Fibroblast of villous mesenchyme (primary cell): ENCODE results near the gene OR2AK2. TPM values are rescaled to one million over a fixed set of nuclear protein-coding genes. Genes with fewer than 3 reads are reported as not detected.

Experiments used
- DNase-seq: peaks from one replicate; pipeline ENCODE4 v3.0.0-alpha.2; 2010; ENCODE audit warnings: low read depth
- H3K4me3 ChIP-seq: 2 replicates; pipeline ENCODE4 v1.5.1; 2011; ENCODE audit warnings: low read depth, mild to moderate bottlenecking, low read length
- total RNA-seq: library from RNA; depleted of rRNA; stranded (reverse); fragments of >200 nt; gene quantifications from 2 replicates; pipeline ENCODE4 v1.2.3, GENCODE V29; 2012
- TF ChIP-seq, protein P1 (sequence below): IDR thresholded peaks from 2 replicates; pipeline ENCODE4 v1.5.1; 2012; ENCODE audit warnings: low read depth, mild to moderate bottlenecking, low read length; ENCODE audit not compliant: insufficient read depth

The OR2AK2 gene
- total RNA-seq, 1 donor = under 0.01 TPM

DNA sequence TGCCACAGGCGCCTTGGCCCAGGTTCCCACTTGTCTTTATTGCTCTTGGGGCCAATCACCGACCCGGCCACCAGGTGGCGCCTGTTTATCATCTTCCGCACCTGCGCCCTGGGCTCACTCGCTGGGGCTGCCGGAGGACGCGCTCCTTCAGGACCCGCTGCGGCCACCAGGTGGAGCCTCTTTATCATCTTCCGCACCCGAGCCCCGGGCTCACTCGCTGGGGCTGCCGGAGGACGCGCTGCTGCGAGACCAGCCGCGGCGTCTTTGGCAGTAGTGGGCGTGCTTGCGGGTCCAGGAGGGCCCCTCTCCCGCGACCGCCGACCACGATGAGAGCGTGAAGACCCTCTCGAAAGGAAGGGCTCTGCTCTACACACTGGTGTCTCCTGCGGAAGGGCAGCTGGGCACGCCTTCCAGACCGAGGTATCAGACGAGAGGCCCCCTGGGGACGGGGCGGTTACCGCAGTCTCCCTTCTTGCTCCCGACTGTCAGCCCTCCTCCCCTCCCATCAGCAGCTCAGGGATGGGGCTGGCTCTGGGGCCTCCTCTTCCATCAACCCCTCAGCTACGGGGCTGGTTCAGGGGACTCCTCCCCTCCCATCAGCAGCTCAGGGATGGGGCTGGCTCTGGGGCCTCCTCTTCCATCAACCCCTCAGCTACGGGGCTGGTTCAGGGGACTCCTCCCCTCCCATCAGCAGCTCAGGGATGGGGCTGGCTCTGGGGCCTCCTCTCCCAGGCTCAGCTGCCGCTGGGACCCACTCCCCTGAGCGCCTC is 27.9 kb upstream of the OR2AK2 start:
- H3K4me3 ChIP-seq = peak overlapping the region; percentile 50
- DNase-seq = peak; percentile 48
- TF ChIP-seq, protein P1, sequence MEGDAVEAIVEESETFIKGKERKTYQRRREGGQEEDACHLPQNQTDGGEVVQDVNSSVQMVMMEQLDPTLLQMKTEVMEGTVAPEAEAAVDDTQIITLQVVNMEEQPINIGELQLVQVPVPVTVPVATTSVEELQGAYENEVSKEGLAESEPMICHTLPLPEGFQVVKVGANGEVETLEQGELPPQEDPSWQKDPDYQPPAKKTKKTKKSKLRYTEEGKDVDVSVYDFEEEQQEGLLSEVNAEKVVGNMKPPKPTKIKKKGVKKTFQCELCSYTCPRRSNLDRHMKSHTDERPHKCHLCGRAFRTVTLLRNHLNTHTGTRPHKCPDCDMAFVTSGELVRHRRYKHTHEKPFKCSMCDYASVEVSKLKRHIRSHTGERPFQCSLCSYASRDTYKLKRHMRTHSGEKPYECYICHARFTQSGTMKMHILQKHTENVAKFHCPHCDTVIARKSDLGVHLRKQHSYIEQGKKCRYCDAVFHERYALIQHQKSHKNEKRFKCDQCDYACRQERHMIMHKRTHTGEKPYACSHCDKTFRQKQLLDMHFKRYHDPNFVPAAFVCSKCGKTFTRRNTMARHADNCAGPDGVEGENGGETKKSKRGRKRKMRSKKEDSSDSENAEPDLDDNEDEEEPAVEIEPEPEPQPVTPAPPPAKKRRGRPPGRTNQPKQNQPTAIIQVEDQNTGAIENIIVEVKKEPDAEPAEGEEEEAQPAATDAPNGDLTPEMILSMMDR = peak; percentile 57

DNA sequence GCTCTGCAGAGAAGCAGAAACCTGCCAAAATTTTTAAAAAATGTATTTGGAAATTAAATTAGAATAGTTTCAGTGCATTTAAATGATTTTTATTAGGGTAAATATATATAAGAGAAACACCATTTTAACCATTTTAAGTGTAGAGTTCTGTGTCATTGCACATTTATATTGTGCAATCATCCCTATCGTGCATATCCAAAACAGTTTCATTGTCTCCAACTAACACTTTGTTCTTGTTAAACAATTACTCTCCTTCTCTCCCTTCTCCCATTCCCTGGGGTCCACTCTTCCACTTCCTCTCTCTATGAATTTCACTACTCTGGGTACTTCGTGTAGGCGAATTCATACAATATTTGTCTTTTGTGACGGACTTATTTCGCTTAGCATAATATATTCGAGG is 22.4 kb upstream of the OR2AK2 start:
- H3K4me3 ChIP-seq = no peak overlapping the region
- TF ChIP-seq, protein P1 = no peak

DNA sequence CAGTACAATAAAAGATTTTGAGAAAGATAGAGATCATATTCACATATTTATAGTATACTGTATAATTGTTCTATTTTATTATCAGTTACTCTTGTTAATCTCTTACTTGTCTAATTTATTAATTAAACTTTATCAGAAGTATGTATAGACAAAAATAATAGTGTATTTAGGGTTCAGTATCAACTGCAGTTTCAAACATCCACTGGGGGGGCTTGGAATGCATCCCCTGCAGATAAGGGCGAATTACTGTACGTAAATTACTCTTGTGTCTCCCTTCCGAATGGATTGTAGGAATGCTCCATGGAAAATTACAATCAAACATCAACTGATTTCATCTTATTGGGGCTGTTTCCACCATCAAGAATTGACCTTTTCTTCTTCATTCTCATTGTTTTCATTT is 16.5 kb upstream of the OR2AK2 start, which contains the start of gene OR2L8:
Gene OR2L8, plus strand, starts transcription at position 301 of the 400 bp plus-strand sequence. Its CDS starts 0 bp downstream, at position 301.
- DNase-seq = no peak
- TF ChIP-seq, protein P1 = no peak
- no peak within 1 kb of the TSS for H3K4me3 ChIP-seq

More for the DNA sequence above, 22.4 kb upstream of the OR2AK2 start:
- no peak for DNase-seq

DNA sequence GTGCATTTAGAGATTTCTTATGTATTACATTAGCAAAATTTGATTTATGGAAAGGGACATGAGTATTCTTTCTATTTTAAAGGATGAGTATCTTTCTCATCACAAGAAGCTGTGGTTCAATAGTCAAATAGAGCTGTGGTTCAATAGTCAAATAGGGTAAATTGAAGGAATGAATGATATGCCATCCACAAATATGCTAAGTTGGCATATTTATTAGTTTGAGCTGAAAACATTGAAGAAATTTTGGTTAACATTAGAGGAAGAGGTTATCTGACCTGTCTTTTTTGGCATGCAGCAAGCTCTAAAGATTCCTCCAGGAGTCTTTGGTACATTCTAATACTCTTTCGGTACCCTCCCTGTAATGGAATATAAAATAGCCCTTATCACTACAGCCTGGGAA is 11.6 kb upstream of the OR2AK2 start:
- no peak for DNase-seq
- TF ChIP-seq, protein P1 = no peak
- no peak overlapping the region for H3K4me3 ChIP-seq

DNA sequence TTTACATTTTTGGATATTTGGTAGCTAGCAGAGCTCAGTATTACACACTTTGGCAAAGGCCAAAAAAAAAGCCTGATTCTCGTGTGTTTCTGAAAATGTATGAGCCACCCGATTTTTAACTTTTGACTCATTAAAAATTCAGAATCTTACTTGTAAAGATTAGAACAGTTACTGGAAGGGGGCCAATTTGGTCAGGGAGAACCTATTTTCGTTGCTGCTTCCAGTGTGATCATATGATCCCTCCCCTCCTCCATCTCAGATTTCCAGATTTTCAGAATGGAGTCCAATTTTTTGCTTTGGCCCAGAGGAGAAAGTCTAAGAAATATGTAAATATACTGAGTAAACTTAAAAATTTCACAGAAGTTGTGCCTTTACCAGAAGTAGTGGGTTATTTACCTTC is 3.2 kb upstream of the OR2AK2 start:
- no peak for DNase-seq
- TF ChIP-seq, protein P1 = no peak
- H3K4me3 ChIP-seq = no peak overlapping the region

DNA sequence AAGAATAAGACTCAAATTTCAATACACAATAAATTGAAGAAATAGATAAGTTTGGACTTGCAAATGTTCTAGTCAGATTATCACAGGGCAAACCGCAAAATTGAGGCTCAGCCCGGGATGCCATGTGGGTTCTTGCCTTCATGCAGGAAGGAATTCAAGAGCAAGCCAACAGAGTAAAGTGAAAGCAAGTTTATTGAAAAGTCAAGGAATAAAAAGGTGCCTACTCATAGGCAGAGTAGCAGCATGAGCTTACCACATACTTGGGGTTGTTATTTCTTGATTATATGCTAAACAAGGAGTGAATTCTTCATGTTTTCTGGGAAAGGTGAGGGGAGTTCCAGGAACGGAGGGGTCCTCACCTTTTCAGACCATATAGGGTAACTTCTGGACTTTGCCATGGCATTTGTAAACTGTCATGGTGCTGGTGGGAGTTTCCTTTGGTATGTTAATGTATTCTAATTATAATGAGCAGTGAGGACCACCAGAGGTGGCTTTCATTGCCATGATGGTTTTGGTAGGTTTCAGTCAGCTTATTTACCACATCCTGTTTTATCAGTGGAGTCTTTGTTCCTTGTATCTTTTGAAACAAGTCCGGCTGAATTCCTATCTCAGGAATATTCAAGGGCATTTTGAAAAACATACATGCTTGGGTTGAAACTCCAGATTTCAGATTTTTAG is 2.0 kb upstream of the OR2AK2 start:
- TF ChIP-seq, protein P1 = no peak
- H3K4me3 ChIP-seq = no peak overlapping the region
- DNase-seq = no peak
